NCI-H1930 (cell line): ENCODE data around the gene THADA.

ENCODE experiments used
- DNase-seq, 2 experiments: peaks; one replicate each; lab custom pipeline; 2025; lab: John Stamatoyannopoulos, UW

The THADA gene

GRCh38 chr2:43495727-43496126, 100.1 kb downstream of the THADA start:
- DNase-seq, result no peak

- DNase-seq, result no peak
Observed at GRCh38 chr2:43493954-43494353, 101.9 kb downstream of the THADA start.

- no peak for DNase-seq
Observed at GRCh38 chr2:43491065-43491639, 104.7 kb downstream of the THADA start.

- DNase-seq, result no peak
Observed at GRCh38 chr2:43490252-43490786, 105.5 kb downstream of the THADA start.

GRCh38 chr2:43488737-43489136, 107.1 kb downstream of the THADA start:
- DNase-seq, result no peak

GRCh38 chr2:43486603-43487002, 109.2 kb downstream of the THADA start:
- DNase-seq, result no peak

GRCh38 chr2:43484323-43484930, 111.4 kb downstream of the THADA start:
- DNase-seq, result peak in 1 of 2 experiments; percentile 47

- DNase-seq, result no peak
Observed at GRCh38 chr2:43482961-43483360, 112.9 kb downstream of the THADA start.

- no peak for DNase-seq
Observed at GRCh38 chr2:43481927-43482542, 113.8 kb downstream of the THADA start.

- DNase-seq, result no peak
Observed at GRCh38 chr2:43480874-43481273, 115.0 kb downstream of the THADA start.

- no peak for DNase-seq
Observed at GRCh38 chr2:43478412-43479086, 117.3 kb downstream of the THADA start.

- DNase-seq, result no peak
Observed at GRCh38 chr2:43475922-43476321, 119.9 kb downstream of the THADA start.

- no peak for DNase-seq
Observed at GRCh38 chr2:43475137-43475846, 120.5 kb downstream of the THADA start.

GRCh38 chr2:43474273-43474672, 121.6 kb downstream of the THADA start:
- no peak for DNase-seq

- DNase-seq, result no peak
Observed at GRCh38 chr2:43473767-43474166, 122.1 kb downstream of the THADA start.

GRCh38 chr2:43472527-43473194, 123.2 kb downstream of the THADA start:
- DNase-seq, result no peak

GRCh38 chr2:43469713-43470112, 126.1 kb downstream of the THADA start:
- no peak for DNase-seq

- no peak for DNase-seq
Observed at GRCh38 chr2:43469094-43469493, 126.7 kb downstream of the THADA start.

- DNase-seq, result no peak
Observed at GRCh38 chr2:43467891-43468290, 127.9 kb downstream of the THADA start.

- no peak for DNase-seq
Observed at GRCh38 chr2:43465234-43465633, 130.6 kb downstream of the THADA start.

GRCh38 chr2:43464590-43464989, 131.2 kb downstream of the THADA start:
- DNase-seq, result no peak
